Stromal cell of bone marrow (primary cell): ENCODE data around the gene ADGRG2.
"Not testable (repeated sequence)": the region's sequence is repeated elsewhere in the genome, so short reads cannot be mapped to it uniquely, and the experiment has no call there.

Experiments
- DNase-seq: peaks from one replicate; pipeline ENCODE4 v3.0.0-alpha.2; 2012; ENCODE audit warnings: low read depth

The ADGRG2 gene

GRCh38 chrX:19003756-19004155, 118.5 kb downstream of the ADGRG2 start:
- DNase-seq = no peak

DNA sequence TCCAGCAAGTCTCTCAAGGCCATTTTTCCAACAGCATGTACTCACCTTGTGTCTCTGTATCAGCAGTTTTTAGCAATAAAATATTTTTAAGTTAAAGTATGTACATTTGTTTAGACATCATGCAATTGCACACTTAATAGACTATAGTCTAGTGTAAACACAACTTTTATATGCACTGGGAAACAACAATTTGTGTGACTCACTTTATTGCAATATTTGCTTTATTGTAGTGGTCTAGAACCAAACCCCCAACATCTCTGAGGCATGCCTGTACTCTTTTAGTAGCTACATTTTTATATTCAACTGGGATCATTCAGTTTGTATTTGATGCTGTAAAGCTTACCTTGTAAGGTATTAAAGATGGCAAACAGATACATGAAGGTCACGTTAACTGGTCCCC, 123.6 kb downstream of the ADGRG2 start:
- DNase-seq = no peak

- DNase-seq = no peak
Observed at GRCh38 chrX:18997916-18998315, 124.4 kb downstream of the ADGRG2 start.

- no peak for DNase-seq
Observed at GRCh38 chrX:18996536-18996935, 125.7 kb downstream of the ADGRG2 start.

- DNase-seq = no peak
Observed at GRCh38 chrX:18995221-18995620, 127.0 kb downstream of the ADGRG2 start.

GRCh38 chrX:18994713-18995112, 127.6 kb downstream of the ADGRG2 start:
- DNase-seq = peak; percentile 39

DNA sequence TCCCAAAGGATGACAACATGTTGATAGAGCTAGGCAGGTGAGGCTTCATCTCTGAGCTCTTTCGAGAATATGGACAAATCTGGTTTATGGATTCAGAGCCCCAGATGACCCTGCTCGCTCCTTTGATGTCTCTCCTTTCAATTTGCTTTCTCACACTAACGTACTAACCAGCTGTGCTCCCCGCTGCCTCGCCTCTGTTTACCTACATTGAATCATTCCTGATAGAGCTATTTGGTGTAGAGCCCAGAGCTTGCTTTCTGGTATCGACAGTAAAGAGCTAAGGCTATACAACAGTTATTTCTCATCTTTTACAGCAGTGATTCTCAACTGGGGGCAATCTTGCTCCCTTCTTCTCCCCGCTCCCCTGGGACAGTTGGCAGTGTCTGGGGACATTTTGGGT, 129.4 kb downstream of the ADGRG2 start:
- no peak for DNase-seq

DNA sequence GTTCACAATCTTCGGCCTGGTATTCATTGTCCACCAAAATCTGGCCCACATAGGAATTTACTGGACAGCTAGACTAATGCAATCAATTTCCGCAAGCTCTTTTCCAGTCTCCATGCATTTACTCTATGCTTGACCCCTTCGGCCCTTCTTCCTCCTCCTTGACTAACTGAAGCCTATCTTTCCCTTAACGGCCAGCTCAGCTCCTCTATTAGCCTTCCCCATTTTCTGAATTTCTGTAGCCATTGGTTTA, 137.2 kb downstream of the ADGRG2 start:
- DNase-seq = no peak

DNA sequence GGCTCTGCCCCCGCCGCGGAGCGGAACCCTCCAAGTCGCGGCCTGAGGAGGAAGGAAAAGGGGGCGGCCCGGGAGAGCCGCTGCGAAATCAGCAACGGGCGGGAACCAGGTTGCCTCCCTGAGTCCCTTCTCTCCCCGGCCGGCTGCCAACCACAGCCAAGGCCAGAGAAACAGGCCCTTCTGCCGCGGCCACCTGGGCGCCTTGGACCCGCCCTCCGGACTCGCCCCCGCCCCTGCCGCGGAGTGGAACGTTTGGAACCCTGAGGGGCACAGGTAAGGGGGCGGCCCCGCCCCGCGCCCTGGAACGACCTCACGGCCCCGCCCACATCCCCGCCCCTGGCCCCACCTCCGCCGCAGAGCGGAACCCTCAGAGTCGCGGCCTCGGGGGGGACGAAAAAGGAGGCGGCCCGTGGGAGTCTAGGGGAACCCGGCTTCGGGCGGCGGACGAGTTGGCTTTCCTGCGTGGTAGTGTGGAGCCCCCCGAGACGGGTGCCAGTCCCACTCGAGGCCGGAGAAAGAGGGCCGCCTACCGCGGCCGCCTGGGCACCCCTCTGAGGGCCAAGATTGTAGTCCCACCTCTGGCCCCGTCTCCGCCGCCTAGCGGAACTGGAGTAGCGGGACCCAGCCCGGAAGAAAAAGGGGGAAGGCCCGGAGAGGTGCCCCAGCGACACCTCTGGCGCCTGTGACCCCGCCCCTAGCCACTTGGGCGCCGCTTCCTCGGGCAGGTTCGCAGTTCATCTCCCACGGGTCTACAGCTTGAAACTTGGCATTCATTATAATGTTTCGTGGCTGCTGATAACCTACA, 137.7 kb downstream of the ADGRG2 start:
- DNase-seq = peak; percentile 53

GRCh38 chrX:18983666-18984380, 138.4 kb downstream of the ADGRG2 start, which contains the start of gene PHKA2:
TSS of gene PHKA2 (minus strand) at chrX:18984114. CDS start at chrX:18983932, 182 bp downstream.
- no peak for DNase-seq

- DNase-seq = no peak
Observed at GRCh38 chrX:18981124-18981807, 141.0 kb downstream of the ADGRG2 start.

- DNase-seq = not testable (repeated sequence)
Observed at GRCh38 chrX:18980262-18980661, 142.0 kb downstream of the ADGRG2 start.

DNA sequence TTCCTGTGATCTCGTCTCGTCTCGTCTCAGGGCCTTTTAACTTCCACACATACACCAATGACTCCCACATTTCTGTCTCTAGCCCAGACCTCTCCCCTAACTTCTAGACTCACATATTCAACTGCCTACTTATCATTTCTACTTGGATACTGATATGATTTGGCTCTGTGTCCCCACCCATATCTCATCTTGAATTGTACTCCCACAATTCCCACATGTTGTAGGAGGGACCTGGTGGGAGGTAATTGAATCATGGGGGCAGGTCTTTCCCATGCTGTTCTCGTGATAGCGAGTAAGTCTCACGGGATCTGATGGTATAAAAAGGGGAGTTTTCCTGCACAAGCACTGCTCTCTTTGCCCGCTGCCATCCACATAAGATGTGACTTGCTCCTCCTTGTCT, 147.3 kb downstream of the ADGRG2 start:
- no peak for DNase-seq

DNA sequence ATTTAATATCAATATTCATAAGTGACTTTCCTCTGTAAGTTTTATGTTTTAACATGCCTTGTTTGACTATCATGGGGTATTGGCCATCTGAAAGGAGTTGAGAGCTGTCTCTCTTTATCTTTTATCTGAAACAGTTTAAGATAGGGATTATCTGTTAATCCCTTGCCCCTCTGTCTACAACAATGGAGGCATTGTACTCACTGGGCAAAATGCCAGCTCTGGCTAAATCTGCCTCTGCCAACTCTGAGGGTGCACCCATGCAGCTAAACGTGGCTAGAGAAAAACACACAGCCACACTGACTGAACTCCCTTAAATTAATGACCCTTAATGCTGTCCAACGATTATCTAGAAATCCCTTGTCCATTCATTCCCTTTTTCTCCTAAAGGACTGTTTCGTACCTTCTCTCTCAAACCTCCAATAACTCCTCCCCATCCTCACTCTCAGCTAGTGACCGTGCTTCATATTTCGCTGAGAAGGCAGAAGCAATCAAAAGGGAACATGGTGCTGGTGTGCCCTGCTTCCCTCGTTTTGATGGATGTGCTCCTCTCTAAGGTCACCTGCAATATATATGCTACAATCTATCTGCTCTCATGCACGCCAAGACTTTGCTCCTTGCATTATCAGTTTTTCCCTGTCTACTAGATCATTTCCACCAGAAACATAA, 148.6 kb downstream of the ADGRG2 start:
- DNase-seq = no peak

DNA sequence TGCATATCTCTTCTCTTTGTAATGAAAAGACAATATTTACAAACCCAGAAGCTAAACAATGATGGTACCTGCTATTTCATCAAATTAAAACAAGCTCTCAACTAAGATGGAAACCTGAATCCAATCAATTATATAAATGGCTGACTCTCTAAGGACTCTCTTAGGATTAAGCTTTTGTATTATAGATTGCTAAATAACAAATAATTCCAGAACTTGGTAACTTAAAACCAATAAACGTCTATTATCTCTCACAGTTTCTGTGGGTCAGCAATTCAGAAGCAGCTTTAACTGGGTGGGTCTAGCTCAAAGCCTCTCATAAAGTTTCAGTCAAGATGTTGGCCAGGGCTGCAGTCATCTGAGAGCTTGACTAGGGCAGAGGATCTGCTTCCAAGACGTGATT, 150.8 kb downstream of the ADGRG2 start:
- no peak for DNase-seq

GRCh38 chrX:18970465-18970864, 151.8 kb downstream of the ADGRG2 start:
- DNase-seq = no peak

DNA sequence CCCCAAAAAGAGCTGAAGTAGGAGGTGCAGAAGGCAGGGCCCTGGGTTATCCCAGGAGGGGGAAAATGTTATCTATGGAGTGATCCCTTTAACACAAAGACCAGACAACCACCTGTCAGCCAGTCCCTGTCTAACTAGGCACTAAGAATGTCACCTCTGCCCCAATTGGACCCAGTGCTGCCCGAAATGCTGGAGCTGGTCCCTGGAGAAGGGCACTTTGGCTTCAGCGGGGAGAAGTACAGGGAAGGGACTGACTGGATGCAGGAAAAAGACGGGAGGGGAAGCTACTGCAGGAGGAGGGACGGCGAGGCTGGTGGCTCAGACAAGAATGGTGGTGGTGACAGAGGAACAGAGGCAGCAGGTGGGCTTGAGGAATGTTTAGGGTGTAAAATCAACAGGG, 155.6 kb downstream of the ADGRG2 start:
- DNase-seq = no peak

DNA sequence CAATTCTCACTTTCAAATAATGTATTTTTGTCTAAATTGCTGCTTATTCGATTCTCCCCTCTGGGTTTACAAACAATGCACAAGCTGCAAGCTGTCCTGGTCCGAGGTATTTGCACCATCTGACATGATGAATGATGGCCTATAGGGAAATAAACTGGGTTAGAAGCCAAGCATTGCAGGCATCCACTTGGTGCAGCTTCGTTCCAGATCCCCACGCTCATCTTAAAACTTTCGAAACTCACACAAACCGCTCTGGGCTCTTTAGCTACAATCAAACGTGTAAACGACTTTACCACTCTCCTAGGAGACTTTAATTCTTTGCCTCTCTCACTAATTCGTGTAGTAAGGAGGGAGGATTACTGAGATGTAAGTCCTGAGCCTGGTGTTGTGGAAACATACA, 157.4 kb downstream of the ADGRG2 start:
- peak; percentile 3 for DNase-seq

- DNase-seq = no peak
Observed at GRCh38 chrX:18964026-18964425, 158.2 kb downstream of the ADGRG2 start.

- DNase-seq = no peak
Observed at GRCh38 chrX:18962329-18962728, 159.9 kb downstream of the ADGRG2 start.

- peak; percentile 25 for DNase-seq
Observed at GRCh38 chrX:18961686-18962085, 160.6 kb downstream of the ADGRG2 start.

GRCh38 chrX:18956303-18957032, 165.8 kb downstream of the ADGRG2 start:
- no peak for DNase-seq
